ENCODE results near the gene TMEM184C. TPM values are rescaled to one million over a fixed set of nuclear protein-coding genes. Genes with fewer than 3 reads are reported as not detected.

Gene TMEM184C
- total RNA-seq, 1 experiment from 2014 or later, result 43.7 TPM

DNA sequence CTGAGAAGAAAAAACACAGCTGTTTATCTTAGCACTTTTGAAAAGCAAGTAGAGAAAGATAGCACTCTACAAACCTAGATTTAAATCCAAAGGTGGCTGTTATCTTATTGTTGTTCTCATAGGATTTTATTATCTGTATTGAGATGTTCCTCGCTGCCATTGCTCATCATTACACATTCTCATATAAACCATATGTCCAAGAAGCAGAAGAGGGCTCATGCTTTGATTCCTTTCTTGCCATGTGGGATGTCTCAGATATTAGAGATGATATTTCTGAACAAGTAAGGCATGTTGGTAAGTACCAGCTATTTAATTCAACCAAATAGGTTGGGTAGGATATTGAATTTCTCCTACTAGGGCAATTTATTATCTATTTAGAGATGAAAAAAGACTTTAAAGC, 16.4 kb downstream of the TMEM184C start:
- POLR2A ChIA-PET, result no interaction called here
- H3K4me3 Mint-ChIP-seq, result no peak overlapping the region
- ATAC-seq, result no peak
- DNase-seq (ENCODE audit: low spot score), result no peak
- H3K27me3 Mint-ChIP-seq (ENCODE audit: low read depth), result no peaks in the 10 kb centered on the region
- CTCF ChIA-PET, result interaction anchor here (1.5 kb wide), 1 partner anchor 234 kb away, joined by 5 read pairs; no protein-coding TSS in a partner anchor
- TF ChIP-seq, protein P1, sequence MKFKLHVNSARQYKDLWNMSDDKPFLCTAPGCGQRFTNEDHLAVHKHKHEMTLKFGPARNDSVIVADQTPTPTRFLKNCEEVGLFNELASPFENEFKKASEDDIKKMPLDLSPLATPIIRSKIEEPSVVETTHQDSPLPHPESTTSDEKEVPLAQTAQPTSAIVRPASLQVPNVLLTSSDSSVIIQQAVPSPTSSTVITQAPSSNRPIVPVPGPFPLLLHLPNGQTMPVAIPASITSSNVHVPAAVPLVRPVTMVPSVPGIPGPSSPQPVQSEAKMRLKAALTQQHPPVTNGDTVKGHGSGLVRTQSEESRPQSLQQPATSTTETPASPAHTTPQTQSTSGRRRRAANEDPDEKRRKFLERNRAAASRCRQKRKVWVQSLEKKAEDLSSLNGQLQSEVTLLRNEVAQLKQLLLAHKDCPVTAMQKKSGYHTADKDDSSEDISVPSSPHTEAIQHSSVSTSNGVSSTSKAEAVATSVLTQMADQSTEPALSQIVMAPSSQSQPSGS (CRISPR knock-in tag; IDR thresholded peaks at IDR 0.05; ENCODE audit: borderline replicate concordance, low read depth), result no peak
- TF ChIP-seq E2F1 (CRISPR knock-in tag; IDR thresholded peaks at IDR 0.05) (no peak), GTF2I (CRISPR knock-in tag; conservative IDR thresholded peaks at IDR 0.05) (no peak), ZNF532 (CRISPR knock-in tag; IDR thresholded peaks at IDR 0.05; ENCODE audit: borderline replicate concordance) (no peak), ATF1 (CRISPR knock-in tag; IDR thresholded peaks at IDR 0.05) (no peak)
- peaks cover 25% of the 10 kb centered on the region for H3K4me1 Mint-ChIP-seq
- H3K27ac Mint-ChIP-seq, result no peak overlapping the region
- H3K36me3 Mint-ChIP-seq, result peaks cover 53% of the 10 kb centered on the region
- no peaks in the 10 kb centered on the region for H3K9me3 Mint-ChIP-seq

- no peak for ATAC-seq
- TF ChIP-seq ZNF281 (CRISPR knock-in tag; IDR thresholded peaks at IDR 0.05), result no peak
- TF ChIP-seq PREB (CRISPR knock-in tag; IDR thresholded peaks at IDR 0.05; ENCODE audit: borderline replicate concordance), result no peak
- TF ChIP-seq CREB1 (CRISPR knock-in tag; IDR thresholded peaks at IDR 0.05), result no peak
- no peak for TF ChIP-seq TEAD4 (CRISPR knock-in tag; IDR thresholded peaks at IDR 0.05)
- no peak for TF ChIP-seq TEAD1 (CRISPR knock-in tag; IDR thresholded peaks at IDR 0.05)
- no peak for TF ChIP-seq ATF6 (CRISPR knock-in tag; IDR thresholded peaks at IDR 0.05)
- TF ChIP-seq, protein P2, sequence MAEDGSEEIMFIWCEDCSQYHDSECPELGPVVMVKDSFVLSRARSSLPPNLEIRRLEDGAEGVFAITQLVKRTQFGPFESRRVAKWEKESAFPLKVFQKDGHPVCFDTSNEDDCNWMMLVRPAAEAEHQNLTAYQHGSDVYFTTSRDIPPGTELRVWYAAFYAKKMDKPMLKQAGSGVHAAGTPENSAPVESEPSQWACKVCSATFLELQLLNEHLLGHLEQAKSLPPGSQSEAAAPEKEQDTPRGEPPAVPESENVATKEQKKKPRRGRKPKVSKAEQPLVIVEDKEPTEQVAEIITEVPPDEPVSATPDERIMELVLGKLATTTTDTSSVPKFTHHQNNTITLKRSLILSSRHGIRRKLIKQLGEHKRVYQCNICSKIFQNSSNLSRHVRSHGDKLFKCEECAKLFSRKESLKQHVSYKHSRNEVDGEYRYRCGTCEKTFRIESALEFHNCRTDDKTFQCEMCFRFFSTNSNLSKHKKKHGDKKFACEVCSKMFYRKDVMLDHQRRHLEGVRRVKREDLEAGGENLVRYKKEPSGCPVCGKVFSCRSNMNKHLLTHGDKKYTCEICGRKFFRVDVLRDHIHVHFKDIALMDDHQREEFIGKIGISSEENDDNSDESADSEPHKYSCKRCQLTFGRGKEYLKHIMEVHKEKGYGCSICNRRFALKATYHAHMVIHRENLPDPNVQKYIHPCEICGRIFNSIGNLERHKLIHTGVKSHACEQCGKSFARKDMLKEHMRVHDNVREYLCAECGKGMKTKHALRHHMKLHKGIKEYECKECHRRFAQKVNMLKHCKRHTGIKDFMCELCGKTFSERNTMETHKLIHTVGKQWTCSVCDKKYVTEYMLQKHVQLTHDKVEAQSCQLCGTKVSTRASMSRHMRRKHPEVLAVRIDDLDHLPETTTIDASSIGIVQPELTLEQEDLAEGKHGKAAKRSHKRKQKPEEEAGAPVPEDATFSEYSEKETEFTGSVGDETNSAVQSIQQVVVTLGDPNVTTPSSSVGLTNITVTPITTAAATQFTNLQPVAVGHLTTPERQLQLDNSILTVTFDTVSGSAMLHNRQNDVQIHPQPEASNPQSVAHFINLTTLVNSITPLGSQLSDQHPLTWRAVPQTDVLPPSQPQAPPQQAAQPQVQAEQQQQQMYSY (CRISPR knock-in tag; IDR thresholded peaks at IDR 0.05), result no peak
- TF ChIP-seq ETV6 (CRISPR knock-in tag; IDR thresholded peaks at IDR 0.05), result no peak
- TF ChIP-seq KAT7 (CRISPR knock-in tag; IDR thresholded peaks at IDR 0.05; ENCODE audit: borderline replicate concordance), result no peak
- TF ChIP-seq NFATC4 (CRISPR knock-in tag; IDR thresholded peaks at IDR 0.05), result no peak
- Mint-ChIP-seq H3K4me1 (peaks cover 25% of the 10 kb centered on the region), H3K27ac (no peak overlapping the region), H3K27me3 (ENCODE audit: low read depth) (no peaks in the 10 kb centered on the region), H3K4me3 (no peak overlapping the region), H3K9me3 (no peaks in the 10 kb centered on the region), H3K36me3 (peaks cover 48% of the 10 kb centered on the region)
- POLR2A ChIA-PET, result no interaction called here
- DNase-seq (ENCODE audit: low spot score), result no peak
- CTCF ChIA-PET, result no interaction called here
Measured at GRCh38 chr4:147635348-147635747, 18.2 kb downstream of the TMEM184C start.

Data from WTC11 (cell line).